Panc1 (cell line): Measurements from ENCODE around the gene LIN9.

Source experiments
- CTCF ChIP-seq: fragments of 450-650 bp; IDR thresholded peaks from 2 replicates; pipeline ENCODE4 v1.5.1; 2017; ENCODE audit warnings: mild to moderate bottlenecking
- POLR2AphosphoS5 ChIP-seq: IDR thresholded peaks from 2 replicates; pipeline ENCODE4 v1.6.1; 2012; ENCODE audit warnings: mild to moderate bottlenecking, low read depth, low read length, moderate library complexity
- REST ChIP-seq, 2 experiments: IDR thresholded peaks; 2 replicates each; pipeline ENCODE4 v1.6.1; 2011 to 2012; ENCODE audit warnings: low read depth in 2 of 2, control low read depth in 1 of 2, low read length in 1 of 2, mild to moderate bottlenecking in 1 of 2, moderate library complexity in 1 of 2; ENCODE audit not compliant: insufficient read depth in 1 of 2

- TF ChIP-seq CTCF (no peak), POLR2AphosphoS5 (no peak), REST (IDR thresholded peaks at IDR 0.05; ENCODE audit: insufficient read depth in 1 of 2, low read depth in 2 of 2, low read length in 1 of 2) (no peak)
Measured at GRCh38 chr1:226203240-226203639, 105.7 kb downstream of the LIN9 start.
